ENCODE measurements around the gene SKAP2. TPM values are rescaled to one million over a fixed set of nuclear protein-coding genes. Genes with fewer than 3 reads are reported as not detected.

Gene SKAP2
- total RNA-seq, 1 experiment from 2014 or later = 0.56 TPM

DNA sequence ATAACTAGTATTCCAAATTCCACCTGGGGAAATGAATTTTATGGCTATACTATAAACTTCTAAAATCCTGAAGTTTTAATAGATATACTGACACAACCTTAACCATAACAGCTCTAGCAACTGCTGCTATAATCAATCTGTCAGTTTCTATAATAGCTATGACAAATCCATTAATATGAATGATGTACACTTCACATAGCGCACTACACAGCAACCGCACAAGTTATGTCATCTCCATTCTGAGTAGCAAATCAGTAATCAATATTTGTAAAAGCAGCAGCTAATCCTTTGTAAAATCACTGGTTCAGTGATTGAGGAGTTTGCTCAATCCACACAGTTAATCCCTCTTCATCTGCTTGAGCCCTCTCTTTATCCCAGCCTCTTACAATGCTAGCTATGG is 105.3 kb downstream of the SKAP2 start:
- TF ChIP-seq EZH2 (IDR thresholded peaks at IDR 0.05; ENCODE audit: borderline replicate concordance, low read depth, low read length, poor library complexity, severe bottlenecking) = no peak
- TF ChIP-seq, protein P1, sequence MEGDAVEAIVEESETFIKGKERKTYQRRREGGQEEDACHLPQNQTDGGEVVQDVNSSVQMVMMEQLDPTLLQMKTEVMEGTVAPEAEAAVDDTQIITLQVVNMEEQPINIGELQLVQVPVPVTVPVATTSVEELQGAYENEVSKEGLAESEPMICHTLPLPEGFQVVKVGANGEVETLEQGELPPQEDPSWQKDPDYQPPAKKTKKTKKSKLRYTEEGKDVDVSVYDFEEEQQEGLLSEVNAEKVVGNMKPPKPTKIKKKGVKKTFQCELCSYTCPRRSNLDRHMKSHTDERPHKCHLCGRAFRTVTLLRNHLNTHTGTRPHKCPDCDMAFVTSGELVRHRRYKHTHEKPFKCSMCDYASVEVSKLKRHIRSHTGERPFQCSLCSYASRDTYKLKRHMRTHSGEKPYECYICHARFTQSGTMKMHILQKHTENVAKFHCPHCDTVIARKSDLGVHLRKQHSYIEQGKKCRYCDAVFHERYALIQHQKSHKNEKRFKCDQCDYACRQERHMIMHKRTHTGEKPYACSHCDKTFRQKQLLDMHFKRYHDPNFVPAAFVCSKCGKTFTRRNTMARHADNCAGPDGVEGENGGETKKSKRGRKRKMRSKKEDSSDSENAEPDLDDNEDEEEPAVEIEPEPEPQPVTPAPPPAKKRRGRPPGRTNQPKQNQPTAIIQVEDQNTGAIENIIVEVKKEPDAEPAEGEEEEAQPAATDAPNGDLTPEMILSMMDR (conservative IDR thresholded peaks at IDR 0.05; ENCODE audit: low read depth, low read length) = no peak
- Histone ChIP-seq H3K27me3 (replicated peaks; ENCODE audit: insufficient read depth, low read depth, low read length, poor library complexity) (peaks cover 3% of the 10 kb centered on the region), H3K4me3 (ENCODE audit: low read depth, low read length, poor library complexity, severe bottlenecking) (no peak overlapping the region), H3K36me3 (ENCODE audit: insufficient read depth, low read length, poor library complexity, severe bottlenecking) (no peaks in the 10 kb centered on the region), H3K27ac (ENCODE audit: low read depth, low read length, poor library complexity, severe bottlenecking) (no peak overlapping the region), H3K9me3 (ENCODE audit: low read depth, low read length, poor library complexity, severe bottlenecking) (no peaks in the 10 kb centered on the region), H3K4me1 (ENCODE audit: insufficient read depth, low read length, poor library complexity, severe bottlenecking) (no peaks in the 10 kb centered on the region)
- intact Hi-C loops (cut with micrococcal nuclease; ENCODE audit: unreplicated experiment) = no loop called here
- DNase-seq (ENCODE audit: low spot score) = no peak
- ChIA-PET CTCF (no interaction called here), POLR2A (ENCODE audit: low non-redundant PET) (no interaction called here)
- BruUV-seq (replicated peaks) = no TSS peak

GRCh38 chr7:26743205-26743604 is 121.2 kb downstream of the SKAP2 start:
- CTCF ChIA-PET = no interaction called here
- BruUV-seq (replicated peaks) = no TSS peak

GRCh38 chr7:26735976-26736600 is 128.3 kb downstream of the SKAP2 start:
- no peak overlapping the region for H3K27ac ChIP-seq (ENCODE audit: low read depth, low read length, poor library complexity, severe bottlenecking)
- ChIA-PET CTCF (no interaction called here), POLR2A (ENCODE audit: low non-redundant PET) (no interaction called here)
- intact Hi-C loops (cut with micrococcal nuclease; ENCODE audit: unreplicated experiment) = no loop called here
- H3K27me3 ChIP-seq (replicated peaks; ENCODE audit: insufficient read depth, low read depth, low read length, poor library complexity) = peaks cover 61% of the 10 kb centered on the region
- DNase-seq (ENCODE audit: low spot score) = no peak
- H3K9me3 ChIP-seq (ENCODE audit: low read depth, low read length, poor library complexity, severe bottlenecking) = no peaks in the 10 kb centered on the region
- no peak overlapping the region for H3K4me3 ChIP-seq (ENCODE audit: low read depth, low read length, poor library complexity, severe bottlenecking)
- no TSS peak for BruUV-seq (replicated peaks)
- no peaks in the 10 kb centered on the region for H3K4me1 ChIP-seq (ENCODE audit: insufficient read depth, low read length, poor library complexity, severe bottlenecking)
- TF ChIP-seq, protein P1 (conservative IDR thresholded peaks at IDR 0.05; ENCODE audit: low read depth, low read length) = no peak
- TF ChIP-seq EZH2 (IDR thresholded peaks at IDR 0.05; ENCODE audit: borderline replicate concordance, low read depth, low read length, poor library complexity, severe bottlenecking) = no peak
- no peaks in the 10 kb centered on the region for H3K36me3 ChIP-seq (ENCODE audit: insufficient read depth, low read length, poor library complexity, severe bottlenecking)

More at GRCh38 chr7:26743205-26743604, 121.2 kb downstream of the SKAP2 start:
- no peak overlapping the region for H3K27ac ChIP-seq (ENCODE audit: low read depth, low read length, poor library complexity, severe bottlenecking)
- H3K27me3 ChIP-seq (replicated peaks; ENCODE audit: insufficient read depth, low read depth, low read length, poor library complexity) = peaks cover 46% of the 10 kb centered on the region
- TF ChIP-seq EZH2 (IDR thresholded peaks at IDR 0.05; ENCODE audit: borderline replicate concordance, low read depth, low read length, poor library complexity, severe bottlenecking) = no peak
- TF ChIP-seq, protein P1 (conservative IDR thresholded peaks at IDR 0.05; ENCODE audit: low read depth, low read length) = no peak
- POLR2A ChIA-PET (ENCODE audit: low non-redundant PET) = no interaction called here
- DNase-seq (ENCODE audit: low spot score) = no peak
- no peaks in the 10 kb centered on the region for H3K4me1 ChIP-seq (ENCODE audit: insufficient read depth, low read length, poor library complexity, severe bottlenecking)
- intact Hi-C loops (cut with micrococcal nuclease; ENCODE audit: unreplicated experiment) = no loop called here
- no peaks in the 10 kb centered on the region for H3K36me3 ChIP-seq (ENCODE audit: insufficient read depth, low read length, poor library complexity, severe bottlenecking)
- no peaks in the 10 kb centered on the region for H3K9me3 ChIP-seq (ENCODE audit: low read depth, low read length, poor library complexity, severe bottlenecking)
- no peak overlapping the region for H3K4me3 ChIP-seq (ENCODE audit: low read depth, low read length, poor library complexity, severe bottlenecking)
